ENCODE results near the gene MIF4GD.
A peak's percentile ranks its signal among the peaks of the same experiment; 100 is the strongest.
"Not testable (repeated sequence)": the region's sequence is repeated elsewhere in the genome, so short reads cannot be mapped to it uniquely, and the experiment has no call there.

The MIF4GD gene

GRCh38 chr17:75257228-75257627 is 13.8 kb downstream of the MIF4GD start:
- DNase-seq: not testable (repeated sequence)

- not testable (repeated sequence) for DNase-seq
Observed at GRCh38 chr17:75255954-75256698, 14.9 kb downstream of the MIF4GD start.

GRCh38 chr17:75252039-75252816 is 18.8 kb downstream of the MIF4GD start:
- no peak for DNase-seq

- DNase-seq: peak; percentile 39
Observed at GRCh38 chr17:75250009-75250471, 21.0 kb downstream of the MIF4GD start.

GRCh38 chr17:75249564-75249963 is 21.5 kb downstream of the MIF4GD start:
- DNase-seq: no peak

- no peak for DNase-seq
Observed at GRCh38 chr17:75246404-75246803, 24.6 kb downstream of the MIF4GD start.

- no peak for DNase-seq
Observed at GRCh38 chr17:75245011-75245410, 26.0 kb downstream of the MIF4GD start.

- DNase-seq: no peak
Observed at GRCh38 chr17:75244133-75244866, 26.7 kb downstream of the MIF4GD start.

- DNase-seq: no peak
Observed at GRCh38 chr17:75242461-75243042, 28.5 kb downstream of the MIF4GD start.

- no peak for DNase-seq
Observed at GRCh38 chr17:75241996-75242460, 29.0 kb downstream of the MIF4GD start.

- DNase-seq: no peak
Observed at GRCh38 chr17:75241502-75241901, 29.5 kb downstream of the MIF4GD start.

GRCh38 chr17:75241143-75241430 is 29.9 kb downstream of the MIF4GD start:
- DNase-seq: no peak

GRCh38 chr17:75240394-75241142 is 30.5 kb downstream of the MIF4GD start:
- DNase-seq: no peak

GRCh38 chr17:75239778-75240393 is 31.1 kb downstream of the MIF4GD start:
- DNase-seq: no peak

- no peak for DNase-seq
Observed at GRCh38 chr17:75239214-75239613, 31.8 kb downstream of the MIF4GD start.

- DNase-seq: no peak
Observed at GRCh38 chr17:75238684-75239191, 32.3 kb downstream of the MIF4GD start.

GRCh38 chr17:75238020-75238580 is 32.9 kb downstream of the MIF4GD start:
- no peak for DNase-seq

GRCh38 chr17:75237100-75238014 is 33.7 kb downstream of the MIF4GD start:
- DNase-seq: no peak

GRCh38 chr17:75232786-75233185 is 38.2 kb downstream of the MIF4GD start:
- no peak for DNase-seq
